ENCODE data around the gene GPI. TPM values are rescaled to one million over a fixed set of nuclear protein-coding genes. Genes with fewer than 3 reads are reported as not detected.
"Not testable (repeated sequence)": the region's sequence is repeated elsewhere in the genome, so short reads cannot be mapped to it uniquely, and the experiment has no call there.

The GPI gene
- total RNA-seq, 1 experiment from 2014 or later = 263 TPM

GRCh38 chr19:34399886-34400285, 34.9 kb downstream of the GPI start:
- ChIA-PET CTCF (interaction anchor here (0.7 kb wide), 1 partner anchor 32 kb away, joined by 3 read pairs; no protein-coding TSS in a partner anchor), POLR2A (ENCODE audit: unreplicated experiment) (no interaction called here)
- Histone ChIP-seq H2AFZ (ENCODE audit: low read length) (no peak overlapping the region), H3K27ac (ENCODE audit: low read length) (no peak overlapping the region), H3K9me3 (ENCODE audit: low read length) (no peaks in the 10 kb centered on the region), H3K27me3 (ENCODE audit: low read length) (no peaks in the 10 kb centered on the region), H3K4me2 (ENCODE audit: low read length) (no peak overlapping the region), H3K36me3 (ENCODE audit: low read depth, low read length) (peaks cover 19% of the 10 kb centered on the region), H4K20me1 (ENCODE audit: low read length) (no peaks in the 10 kb centered on the region), H3K79me2 (ENCODE audit: low read length) (peaks cover 7% of the 10 kb centered on the region), H3F3A (ENCODE audit: low read length, unreplicated experiment) (no peaks in the 10 kb centered on the region), H3K4me1 (ENCODE audit: insufficient read depth, low read length) (no peaks in the 10 kb centered on the region), H3K9me2 (replicated peaks; ENCODE audit: low read length) (no peaks in the 10 kb centered on the region), H3K4me3 (ENCODE audit: low read length) (no peak overlapping the region), H3K9ac (ENCODE audit: low read length) (no peak overlapping the region)
- TSS peak; percentile 50 for BruUV-seq (replicated peaks)
- intact Hi-C loops (cut with micrococcal nuclease) = no loop called here
- no peak for ATAC-seq
- no peak for TF ChIP-seq EZH2phosphoT487 (IDR thresholded peaks at IDR 0.05; ENCODE audit: borderline replicate concordance, low read length)
- TF ChIP-seq EZH2 (IDR thresholded peaks at IDR 0.05; ENCODE audit: low read length, unreplicated experiment) = no peak
- no peak for TF ChIP-seq CTCF (conservative IDR thresholded peaks at IDR 0.05; ENCODE audit: low read depth, low read length)
- no peak for DNase-seq

DNA sequence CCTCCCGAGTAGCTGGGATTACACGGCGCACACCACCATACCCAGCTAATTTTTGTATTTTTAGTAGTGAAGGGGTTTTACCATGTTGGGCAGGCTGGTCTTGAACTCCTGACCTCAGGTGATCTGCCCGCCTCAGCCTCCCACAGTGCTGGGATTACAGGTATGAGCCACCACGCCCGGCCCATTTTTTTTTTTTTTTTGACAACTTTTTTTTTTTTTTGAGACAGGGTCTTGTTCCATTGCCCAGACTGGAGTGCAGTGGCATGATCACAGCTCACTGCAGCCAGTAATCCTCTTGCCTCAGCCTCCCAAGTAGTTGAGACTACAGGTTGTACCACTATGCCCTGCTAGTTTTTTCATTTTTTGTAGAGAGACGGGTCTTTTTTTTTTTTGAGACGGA, 35.8 kb downstream of the GPI start:
- H3K9me2 ChIP-seq (replicated peaks; ENCODE audit: low read length); CTCF ChIA-PET; H3K4me3 ChIP-seq (ENCODE audit: low read length); H3K9me3 ChIP-seq (ENCODE audit: low read length); intact Hi-C loops (cut with micrococcal nuclease); H3K4me1 ChIP-seq (ENCODE audit: insufficient read depth, low read length); H3K27ac ChIP-seq (ENCODE audit: low read length); H3K4me2 ChIP-seq (ENCODE audit: low read length); H3K27me3 ChIP-seq (ENCODE audit: low read length); BruUV-seq (replicated peaks); DNase-seq; H2AFZ ChIP-seq (ENCODE audit: low read length); ATAC-seq; H4K20me1 ChIP-seq (ENCODE audit: low read length); H3F3A ChIP-seq (ENCODE audit: low read length, unreplicated experiment); POLR2A ChIA-PET (ENCODE audit: unreplicated experiment); H3K9ac ChIP-seq (ENCODE audit: low read length): not testable (repeated sequence)
- Histone ChIP-seq H3K36me3 (ENCODE audit: low read depth, low read length) (peaks cover 19% of the 10 kb centered on the region), H3K79me2 (ENCODE audit: low read length) (peaks cover 16% of the 10 kb centered on the region)

DNA sequence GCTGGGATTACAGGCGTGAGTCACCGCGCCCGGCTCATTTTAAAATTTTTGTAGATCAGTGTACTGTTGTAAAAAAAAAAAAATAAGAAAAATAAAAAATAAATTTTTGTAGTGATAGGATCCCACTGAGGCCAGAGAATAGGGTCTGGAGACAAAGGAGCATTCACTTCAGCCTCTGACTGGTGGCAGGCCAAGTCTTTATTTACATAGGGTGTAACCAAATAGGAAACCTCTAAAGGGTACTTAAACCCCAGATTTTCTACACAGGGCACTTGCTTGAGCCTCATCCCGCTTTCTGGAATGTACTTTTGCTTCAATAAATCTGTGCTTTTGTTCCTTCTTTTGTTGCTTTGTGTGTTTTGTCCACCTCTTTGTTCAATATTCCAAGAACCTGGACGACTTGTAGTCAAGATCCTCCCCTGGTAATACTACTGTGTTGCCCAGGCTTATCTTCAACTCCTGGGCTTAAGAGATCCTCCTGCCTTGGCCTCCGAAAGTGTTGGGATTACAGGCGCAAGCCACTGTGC, 37.1 kb downstream of the GPI start:
- Histone ChIP-seq H3K4me1 (ENCODE audit: insufficient read depth, low read length) (no peaks in the 10 kb centered on the region), H3K9me2 (replicated peaks; ENCODE audit: low read length) (no peaks in the 10 kb centered on the region), H4K20me1 (ENCODE audit: low read length) (no peaks in the 10 kb centered on the region), H3K4me3 (ENCODE audit: low read length) (no peak overlapping the region), H3F3A (ENCODE audit: low read length, unreplicated experiment) (no peaks in the 10 kb centered on the region), H3K9me3 (ENCODE audit: low read length) (no peaks in the 10 kb centered on the region), H3K27ac (ENCODE audit: low read length) (peak overlapping the region; percentile 17; the same call in 1 of the 2 replicates), H3K36me3 (ENCODE audit: low read depth, low read length) (peaks cover 12% of the 10 kb centered on the region), H3K4me2 (ENCODE audit: low read length) (no peak overlapping the region), H2AFZ (ENCODE audit: low read length) (no peak overlapping the region), H3K9ac (ENCODE audit: low read length) (no peak overlapping the region), H3K79me2 (ENCODE audit: low read length) (peaks cover 27% of the 10 kb centered on the region), H3K27me3 (ENCODE audit: low read length) (no peaks in the 10 kb centered on the region)
- no TSS peak for BruUV-seq (replicated peaks)
- ATAC-seq (peak; percentile 48), DNase-seq (peak; percentile 12)
- CTCF ChIA-PET = no interaction called here
- POLR2A ChIA-PET (ENCODE audit: unreplicated experiment) = no interaction called here
- intact Hi-C loops (cut with micrococcal nuclease) = no loop called here
- TF ChIP-seq EZH2 (IDR thresholded peaks at IDR 0.05; ENCODE audit: low read length, unreplicated experiment) (no peak), EZH2phosphoT487 (IDR thresholded peaks at IDR 0.05; ENCODE audit: borderline replicate concordance, low read length) (no peak), CTCF (conservative IDR thresholded peaks at IDR 0.05; ENCODE audit: low read depth, low read length) (no peak)

All from PC-3 (cell line).